GM18868 (cell line): ENCODE data around the gene DENND1A.
A peak's percentile ranks its signal among the peaks of the same experiment; 100 is the strongest.

Experiments used
- ATAC-seq: cut with Tn5 transposase; IDR thresholded peaks from one replicate; pipeline ENCODE4 v1.9.1; 2021; ENCODE audit warnings: mild to moderate bottlenecking, moderate library complexity; ENCODE audit not compliant: unreplicated experiment

Gene DENND1A

GRCh38 chr9:123696476-123696875, 233.4 kb downstream of the DENND1A start:
- ATAC-seq = no peak

- no peak for ATAC-seq
Measured at GRCh38 chr9:123695386-123695785, 234.5 kb downstream of the DENND1A start.

GRCh38 chr9:123691765-123692303, 238.1 kb downstream of the DENND1A start:
- ATAC-seq = no peak

- ATAC-seq = no peak
Measured at GRCh38 chr9:123689701-123690428, 240.1 kb downstream of the DENND1A start.

- ATAC-seq = no peak
Measured at GRCh38 chr9:123687246-123687751, 242.6 kb downstream of the DENND1A start.

GRCh38 chr9:123686829-123687192, 243.1 kb downstream of the DENND1A start:
- no peak for ATAC-seq

- no peak for ATAC-seq
Measured at GRCh38 chr9:123686131-123686828, 243.6 kb downstream of the DENND1A start.

- no peak for ATAC-seq
Measured at GRCh38 chr9:123685489-123686083, 244.3 kb downstream of the DENND1A start.

- peak; percentile 73 for ATAC-seq
Measured at GRCh38 chr9:123684393-123685149, 245.4 kb downstream of the DENND1A start.

GRCh38 chr9:123682746-123683145, 247.2 kb downstream of the DENND1A start:
- ATAC-seq = no peak

GRCh38 chr9:123680352-123680751, 249.6 kb downstream of the DENND1A start:
- ATAC-seq = no peak

GRCh38 chr9:123679330-123679987, 250.5 kb downstream of the DENND1A start:
- peak; percentile 94 for ATAC-seq

- no peak for ATAC-seq
Measured at GRCh38 chr9:123678878-123679329, 251.0 kb downstream of the DENND1A start.

GRCh38 chr9:123678038-123678877, 251.7 kb downstream of the DENND1A start:
- no peak for ATAC-seq

- no peak for ATAC-seq
Measured at GRCh38 chr9:123676869-123677268, 253.1 kb downstream of the DENND1A start.

GRCh38 chr9:123669346-123669745, 260.6 kb downstream of the DENND1A start:
- no peak for ATAC-seq

GRCh38 chr9:123663529-123663928, 266.4 kb downstream of the DENND1A start:
- ATAC-seq = no peak

- peak; percentile 45 for ATAC-seq
Measured at GRCh38 chr9:123662057-123662776, 267.7 kb downstream of the DENND1A start.
